Ovary (tissue), 10 donors: Measurements from ENCODE around the gene GPR37. TPM values are rescaled to one million over a fixed set of nuclear protein-coding genes. Genes with fewer than 3 reads are reported as not detected.

Source experiments
- DNase-seq, 5 donors: peaks; one replicate each; pipeline ENCODE4 v3.0.0-alpha.2; 2019 to 2020
- H3K27ac ChIP-seq, 2 donors: fragments of 200-600 bp; one replicate each; pipeline versions ENCODE4 v1.5.1 to v1.8.0; 2019 to 2022
- H3K27me3 ChIP-seq: fragments of 200-600 bp; one replicate; pipeline ENCODE4 v1.8.0; 2022
- H3K36me3 ChIP-seq: fragments of 200-600 bp; sonication (generic); one replicate; pipeline ENCODE4 v1.5.1; 2019
- H3K4me1 ChIP-seq: one replicate; pipeline ENCODE4 v1.8.1; 2013; ENCODE audit warnings: mild to moderate bottlenecking, moderate library complexity; ENCODE audit not compliant: insufficient read depth
- H3K4me3 ChIP-seq: fragments of 200-600 bp; sonication (generic); one replicate; pipeline ENCODE4 v1.5.1; 2017
- H3K9me3 ChIP-seq, 2 donors: fragments of 200-600 bp in 1 of 2; sonication (generic) in 1 of 2; one replicate each; pipeline versions ENCODE4 v1.5.1 to v1.8.1; 2013 to 2019; ENCODE audit warnings: mild to moderate bottlenecking in 1 of 2, moderate library complexity in 1 of 2
- CTCF ChIP-seq, 3 donors: fragments of 450-650 bp in 2 of 3; fragments of 200-600 bp in 1 of 3; IDR thresholded peaks; one replicate each; pipeline versions ENCODE4 v1.5.1 to v1.8.0; 2016 to 2022; ENCODE audit warnings: antibody characterized with exemption in 3 of 3, mild to moderate bottlenecking in 1 of 3
- EP300 ChIP-seq: sonication (generic); formaldehyde crosslinking; IDR thresholded peaks from one replicate; pipeline ENCODE4 v1.6.1; 2017; ENCODE audit warnings: antibody characterized with exemption
- POLR2A ChIP-seq: fragments of 450-650 bp; IDR thresholded peaks from one replicate; pipeline ENCODE4 v1.6.1; 2017; ENCODE audit warnings: antibody characterized with exemption, mild to moderate bottlenecking, moderate library complexity
- WGBS, 3 donors: extraction: QIAGEN DNeasy Blood & Tissue Kit in 1 of 3; methylation state at CpG; one replicate each; pipeline versions ENCODE4 v1.1.5 to v1.1.7; 2013 to 2017; 5-methylcytosine and 5-hydroxymethylcytosine counted together
- intact Hi-C, 4 donors: fragments of 100-400 bp; cut with DNase I; formaldehyde crosslinking; loops; one replicate each; pipeline versions ENCODE4 v1.11.0 to v1.15.1; 2022 to 2023
- long read RNA-seq, 3 donors: library from polyadenylated mRNA in 2 of 3; unstranded in 2 of 3; transcript quantifications; one replicate each; pipeline ENCODE4 v2.0.0 and lab custom pipeline, GENCODE V29; 2021 to 2026
- polyA plus RNA-seq, 2 donors: library from polyadenylated mRNA; stranded (reverse); fragments of 200-250 nt in 1 of 2; fragments of 350-450 nt in 1 of 2; fragmentation: Illumina TruSeq in 1 of 2; extraction: RNeasy Lipid Tissue Mini Kit (QIAGEN cat#74804) in 1 of 2; gene quantifications; one replicate each; pipeline ENCODE4 v1.2.3, GENCODE V29; 2013 to 2014
- total RNA-seq, 7 donors: library from RNA; depleted of rRNA in 2 of 7; stranded (reverse); fragments of >200 nt in 2 of 7; fragmentation: NEBNext Ultra II Directional in 3 of 7; extraction: Animal tissue kit (Norgen Biotek cat#: 25700) in 3 of 7; gene quantifications; one replicate each; pipeline versions ENCODE4 v1.1.0 to v1.2.4, GENCODE V29; 2016 to 2023
- donor health status: DM: no; HTN: no; CAD: no; lungs with moderate emphysema.
- donor health status: DM: no; HTN: no; CAD: no.
- donor health status: Bipolar disorder and iron deficiency.
- donor health status: DM: yes; HTN: yes; CAD: no.
- donor health status: DM: no; HTN: no; CAD: no.
- donor health status: DM: yes; HTN: yes; CAD: no.

Gene GPR37
- total RNA-seq (1 to 10 TPM in 1 of 7 donors, under 1 TPM in 5, not detected in 1; 0.08 to 2.1 (median 0.28) TPM), polyA plus RNA-seq (under 1 TPM; 0.17 to 0.24 TPM)
- long read RNA-seq, donor 1 = 0 reads
- long read RNA-seq, donor 2, partial matches to known transcripts = 0 of 3 reads
- long read RNA-seq, donor 2, other reads (novel, unspliced or antisense) = 0 of 3 reads
- long read RNA-seq, donor 3, partial matches to known transcripts = 0 of 1 reads
- long read RNA-seq, donor 3, other reads (novel, unspliced or antisense) = 0 of 1 reads

DNA sequence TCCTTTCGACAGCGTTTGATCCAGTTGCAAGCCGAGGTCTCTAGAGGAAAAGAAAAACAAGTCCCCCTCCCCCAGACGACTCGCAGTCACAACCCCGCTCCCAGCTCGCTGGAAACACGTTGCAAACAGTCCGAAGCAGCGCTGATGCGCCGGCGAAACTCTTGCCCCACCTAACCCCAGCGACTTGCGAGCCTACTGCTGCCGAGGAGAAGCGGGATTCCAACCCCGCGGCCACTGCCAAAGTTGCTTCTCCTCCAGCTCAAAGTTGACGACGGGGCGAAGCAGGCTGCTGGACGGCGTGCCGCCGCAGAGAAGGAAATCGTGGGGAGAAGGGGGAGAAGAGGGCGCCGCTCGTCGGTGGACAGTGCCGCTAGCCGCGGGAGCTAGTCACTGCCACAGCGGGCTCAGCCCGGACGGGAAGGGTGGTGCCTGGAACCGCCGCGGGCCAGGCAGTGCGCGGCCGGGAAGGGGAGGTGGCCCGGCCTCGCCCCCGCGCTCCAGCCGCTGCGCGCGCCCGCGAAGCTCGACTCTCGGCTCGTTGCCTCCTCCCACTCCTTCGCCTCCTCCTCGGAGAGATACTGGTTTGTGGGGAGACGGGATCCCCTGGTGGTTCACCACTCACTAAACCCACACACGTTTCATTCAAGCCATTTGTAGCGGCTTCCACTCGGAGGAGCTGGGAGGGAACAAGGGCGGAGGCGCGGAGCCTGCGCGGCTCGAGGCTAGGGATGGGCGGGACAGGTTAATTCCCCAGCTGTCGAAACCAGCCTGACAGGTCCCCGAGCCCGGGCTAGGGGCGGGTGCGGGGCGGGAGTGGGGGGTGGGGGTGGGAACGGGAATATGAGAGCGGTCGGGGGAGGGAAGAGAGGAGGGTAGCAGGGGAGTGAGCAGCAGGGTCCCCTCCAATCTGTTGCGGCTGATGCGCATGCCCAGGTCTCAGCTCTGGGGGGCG lies at the start of gene GPR37:
Gene GPR37, minus strand, starts transcription at position 392 of the 952 bp plus-strand sequence. CDS start 816 bp downstream, outside the sequence.
- H3K4me1 ChIP-seq = no peaks in the 10 kb centered on the region
- peak in 2 of 5 donors; percentile 24 to 34 for DNase-seq
- TF ChIP-seq POLR2A = no peak
- TF ChIP-seq CTCF (IDR thresholded peaks at IDR 0.05) = no peak
- TF ChIP-seq EP300 = no peak
- no peaks in the 10 kb centered on the region for H3K36me3 ChIP-seq
- peaks cover 0 to 16% of the 10 kb centered on the region in 2 donors for H3K9me3 ChIP-seq
- H3K27ac ChIP-seq = no peak within 1 kb of the TSS
- H3K4me3 ChIP-seq = peak within 1 kb of the TSS; percentile 34
- H3K27me3 ChIP-seq = no peaks in the 10 kb centered on the region
- WGBS, 3 donors = 2 to 3% (median 2%) methylated on average over 70 to 81 of the region's 81 CpGs
- intact Hi-C loops = no loop called here

DNA sequence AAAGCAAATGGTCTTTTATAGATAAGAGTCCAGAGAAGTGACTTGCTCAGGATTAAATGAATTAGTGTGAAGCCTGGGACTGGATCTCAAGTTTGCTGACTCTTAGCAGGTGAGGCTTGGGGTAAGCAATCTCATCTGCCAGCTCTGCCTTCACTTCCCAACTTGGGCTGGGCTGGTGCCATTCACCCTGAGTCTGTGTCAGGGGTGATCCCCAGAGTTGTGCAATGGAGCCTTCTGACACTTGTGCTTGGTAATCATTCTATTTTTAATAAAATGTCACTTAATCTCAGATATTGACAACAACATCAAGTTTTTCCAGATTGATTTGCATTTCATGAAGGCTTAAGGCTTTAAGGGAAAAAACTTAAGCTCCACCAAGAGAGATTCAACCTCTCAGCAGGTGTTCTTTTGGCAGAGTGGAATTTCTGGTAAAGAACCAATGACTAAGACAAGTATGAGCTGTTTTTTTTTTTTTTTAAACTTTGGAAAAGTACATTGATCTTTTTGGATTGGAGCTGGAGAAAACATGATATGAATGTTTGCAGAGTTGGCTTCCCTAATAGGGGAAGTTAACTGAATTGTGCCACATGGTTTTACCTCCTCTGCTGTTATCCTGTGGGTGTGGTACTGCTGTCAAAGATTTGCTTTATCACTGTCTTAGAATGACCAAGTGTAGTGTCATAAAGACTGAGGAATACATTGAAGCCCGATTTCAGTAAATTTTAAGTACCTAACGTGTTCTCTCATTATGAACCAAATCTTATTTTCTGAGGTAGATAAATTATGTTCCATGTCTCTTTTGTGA lies 48.6 kb upstream of the GPR37 start:
- no peak for DNase-seq
- H3K9me3 ChIP-seq = no peaks in the 10 kb centered on the region
- H3K4me1 ChIP-seq = no peaks in the 10 kb centered on the region
- no peak overlapping the region for H3K27ac ChIP-seq
- TF ChIP-seq CTCF (IDR thresholded peaks at IDR 0.05) = no peak
- TF ChIP-seq EP300 = no peak
- no peak for TF ChIP-seq POLR2A
- no peaks in the 10 kb centered on the region for H3K36me3 ChIP-seq
- WGBS, 3 donors = 82 to 92% (median 86%) methylated on average over 2 of the region's 2 CpGs
- no peak overlapping the region for H3K4me3 ChIP-seq
- no peaks in the 10 kb centered on the region for H3K27me3 ChIP-seq
- intact Hi-C loops = no loop called here

DNA sequence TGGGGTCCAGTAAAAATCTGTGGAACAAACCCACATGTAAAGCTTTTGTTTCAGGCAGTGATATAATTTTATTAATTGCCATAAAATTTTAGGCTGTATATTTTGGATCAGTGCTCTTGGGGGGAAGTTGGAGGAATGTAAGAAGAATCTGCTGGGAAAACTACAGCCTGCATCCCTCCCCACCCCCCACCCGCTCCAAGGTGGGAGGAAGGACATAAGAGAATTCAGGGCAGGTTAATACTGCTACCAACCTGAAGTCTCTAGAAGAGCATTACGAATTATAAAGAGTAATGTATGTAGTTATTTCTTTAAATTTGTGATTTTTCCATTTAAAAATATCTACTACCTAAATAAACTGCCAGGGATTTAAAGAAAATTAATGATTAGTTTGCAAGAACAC lies 47.2 kb upstream of the GPR37 start:
- Histone ChIP-seq H3K4me3 (no peak overlapping the region), H3K9me3 (no peaks in the 10 kb centered on the region)

More for the DNA sequence above, 47.2 kb upstream of the GPR37 start:
- DNase-seq = no peak
- WGBS, 3 donors = 71 to 83% (median 77%) methylated on average over 2 of the region's 2 CpGs
- Histone ChIP-seq H3K4me1 (no peaks in the 10 kb centered on the region), H3K27ac (no peak overlapping the region), H3K36me3 (no peaks in the 10 kb centered on the region), H3K27me3 (no peaks in the 10 kb centered on the region)
- intact Hi-C loops = no loop called here
- TF ChIP-seq POLR2A (no peak), CTCF (IDR thresholded peaks at IDR 0.05) (no peak), EP300 (no peak)
